Measurements from ENCODE around the gene ARFGEF3. TPM values are rescaled to one million over a fixed set of nuclear protein-coding genes. Genes with fewer than 3 reads are reported as not detected.

ARFGEF3 gene
- total RNA-seq, 2 donors from 2014 or later = 1.1 to 1.4 TPM

DNA sequence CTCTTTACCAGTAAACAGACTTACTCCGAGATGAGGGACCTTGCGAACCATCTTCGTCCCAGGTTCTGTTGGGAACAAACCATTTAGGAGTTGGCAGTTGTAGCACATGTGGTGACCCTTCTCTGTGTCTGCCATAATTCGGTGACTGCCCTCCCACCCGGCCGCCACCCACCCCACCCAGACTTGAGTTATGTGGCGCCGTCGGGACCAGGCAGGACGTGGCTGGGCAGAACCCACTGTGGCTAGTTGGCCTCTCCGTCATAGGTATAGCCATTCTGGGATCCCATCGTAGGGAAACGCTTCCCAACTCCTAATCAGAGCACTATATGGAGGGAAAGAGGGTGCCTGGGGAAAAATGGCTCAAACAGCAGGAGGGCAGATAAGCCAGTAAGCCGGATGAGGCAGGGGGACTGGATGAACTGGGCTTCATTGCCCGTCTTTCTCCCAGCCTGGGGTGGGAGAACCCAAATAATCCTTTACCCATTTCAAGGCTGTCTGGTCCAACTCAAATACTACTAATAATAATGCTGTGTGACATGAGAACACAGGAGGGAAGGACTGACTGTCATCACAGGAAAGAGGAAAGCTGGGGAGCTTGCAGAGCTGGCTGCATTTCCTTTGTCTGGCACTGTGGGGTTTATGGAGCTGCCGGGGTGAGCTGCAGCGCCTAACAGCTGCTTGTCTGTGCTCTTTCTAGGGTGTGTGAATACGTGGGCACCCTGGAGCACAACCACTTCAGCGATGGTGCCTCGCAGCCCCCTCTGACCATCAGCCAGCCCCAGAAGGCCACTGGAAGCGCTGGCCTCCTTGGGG, 129.5 kb downstream of the ARFGEF3 start:
- no peak overlapping the region for H3K4me3 ChIP-seq
- H3K9me3 ChIP-seq = no peaks in the 10 kb centered on the region
- TF ChIP-seq, protein P1, sequence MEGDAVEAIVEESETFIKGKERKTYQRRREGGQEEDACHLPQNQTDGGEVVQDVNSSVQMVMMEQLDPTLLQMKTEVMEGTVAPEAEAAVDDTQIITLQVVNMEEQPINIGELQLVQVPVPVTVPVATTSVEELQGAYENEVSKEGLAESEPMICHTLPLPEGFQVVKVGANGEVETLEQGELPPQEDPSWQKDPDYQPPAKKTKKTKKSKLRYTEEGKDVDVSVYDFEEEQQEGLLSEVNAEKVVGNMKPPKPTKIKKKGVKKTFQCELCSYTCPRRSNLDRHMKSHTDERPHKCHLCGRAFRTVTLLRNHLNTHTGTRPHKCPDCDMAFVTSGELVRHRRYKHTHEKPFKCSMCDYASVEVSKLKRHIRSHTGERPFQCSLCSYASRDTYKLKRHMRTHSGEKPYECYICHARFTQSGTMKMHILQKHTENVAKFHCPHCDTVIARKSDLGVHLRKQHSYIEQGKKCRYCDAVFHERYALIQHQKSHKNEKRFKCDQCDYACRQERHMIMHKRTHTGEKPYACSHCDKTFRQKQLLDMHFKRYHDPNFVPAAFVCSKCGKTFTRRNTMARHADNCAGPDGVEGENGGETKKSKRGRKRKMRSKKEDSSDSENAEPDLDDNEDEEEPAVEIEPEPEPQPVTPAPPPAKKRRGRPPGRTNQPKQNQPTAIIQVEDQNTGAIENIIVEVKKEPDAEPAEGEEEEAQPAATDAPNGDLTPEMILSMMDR (IDR thresholded peaks at IDR 0.05) = no peak
- no peak for ATAC-seq (ENCODE audit: insufficient number of reproducible peaks, low FRiP score, low read depth)
- H3K27ac ChIP-seq = no peak overlapping the region
- no peaks in the 10 kb centered on the region for H3K36me3 ChIP-seq
- DNase-seq (ENCODE audit: low spot score) = no peak
- no peaks in the 10 kb centered on the region for H3K27me3 ChIP-seq (replicated peaks; ENCODE audit: insufficient read depth)
- no peaks in the 10 kb centered on the region for H3K4me1 ChIP-seq (ENCODE audit: control insufficient read depth in 1 of 2, low read depth in 2 of 2)

- no peaks in the 10 kb centered on the region for H3K9me3 ChIP-seq
- no peak for DNase-seq (ENCODE audit: low spot score)
- no peak overlapping the region for H3K4me3 ChIP-seq
- H3K4me1 ChIP-seq (ENCODE audit: control insufficient read depth in 1 of 2, low read depth in 2 of 2) = no peaks in the 10 kb centered on the region
- ATAC-seq (ENCODE audit: insufficient number of reproducible peaks, low FRiP score, low read depth) = no peak
- TF ChIP-seq, protein P1 (IDR thresholded peaks at IDR 0.05) = no peak
- H3K27ac ChIP-seq = no peak overlapping the region
- H3K36me3 ChIP-seq = no peaks in the 10 kb centered on the region
- H3K27me3 ChIP-seq (replicated peaks; ENCODE audit: insufficient read depth) = no peaks in the 10 kb centered on the region
Observed at GRCh38 chr6:138291849-138292181, 130.1 kb downstream of the ARFGEF3 start.

GRCh38 chr6:138292482-138292881, 130.7 kb downstream of the ARFGEF3 start:
- no peak overlapping the region for H3K27ac ChIP-seq
- H3K4me3 ChIP-seq = no peak overlapping the region
- TF ChIP-seq, protein P1 (IDR thresholded peaks at IDR 0.05) = no peak
- ATAC-seq (ENCODE audit: insufficient number of reproducible peaks, low FRiP score, low read depth) (no peak), DNase-seq (ENCODE audit: low spot score) (no peak)
- H3K4me1 ChIP-seq (ENCODE audit: control insufficient read depth in 1 of 2, low read depth in 2 of 2) = no peaks in the 10 kb centered on the region
- H3K9me3 ChIP-seq = no peaks in the 10 kb centered on the region
- no peaks in the 10 kb centered on the region for H3K27me3 ChIP-seq (replicated peaks; ENCODE audit: insufficient read depth)
- H3K36me3 ChIP-seq = no peaks in the 10 kb centered on the region

DNA sequence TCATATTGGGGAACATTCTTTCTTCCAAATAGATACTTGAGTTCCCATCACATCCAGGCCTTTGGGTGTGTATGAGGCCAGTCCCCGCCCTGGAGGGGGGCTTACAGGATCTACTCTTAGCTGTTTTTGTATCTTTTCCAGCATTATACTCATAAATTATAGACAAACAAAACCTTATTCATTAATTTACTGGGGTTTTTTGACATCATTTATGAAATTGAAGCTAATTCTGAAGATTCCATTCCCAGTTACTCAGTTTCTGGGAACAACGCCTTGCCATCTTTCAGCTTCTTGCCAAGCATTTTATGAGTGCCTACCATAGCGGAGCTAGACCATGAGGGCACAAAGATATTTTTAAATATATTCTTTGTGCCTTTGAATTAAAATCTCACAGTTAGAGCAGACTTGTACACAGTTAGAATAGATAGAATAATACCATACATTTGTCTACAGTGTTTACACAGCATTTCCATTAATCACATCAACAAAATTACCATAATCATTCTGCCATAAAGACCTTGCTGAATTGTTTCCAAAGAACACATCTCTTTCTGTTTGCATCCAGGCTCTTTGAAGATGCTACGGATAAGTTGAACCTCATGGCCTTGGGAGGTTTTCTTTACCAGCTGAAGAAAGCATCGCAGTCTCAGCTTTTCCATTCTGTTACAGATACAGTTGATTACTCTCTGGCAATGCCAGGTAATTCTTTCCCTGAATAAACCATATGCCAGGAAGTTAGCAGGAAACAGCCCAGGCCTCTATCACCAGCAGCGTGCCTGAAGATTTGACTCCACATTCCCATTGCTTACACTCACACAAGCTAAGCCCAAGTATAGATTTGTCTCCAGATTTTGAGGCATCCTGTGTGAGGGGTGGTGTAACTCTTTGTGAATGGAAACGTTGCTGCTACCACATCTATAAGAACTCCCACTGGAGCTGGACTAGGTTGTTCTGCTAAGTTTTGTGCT, 132.0 kb downstream of the ARFGEF3 start:
- Histone ChIP-seq H3K27ac (no peak overlapping the region), H3K4me3 (no peak overlapping the region), H3K27me3 (replicated peaks; ENCODE audit: insufficient read depth) (no peaks in the 10 kb centered on the region), H3K9me3 (no peaks in the 10 kb centered on the region), H3K36me3 (no peaks in the 10 kb centered on the region), H3K4me1 (ENCODE audit: control insufficient read depth in 1 of 2, low read depth in 2 of 2) (no peaks in the 10 kb centered on the region)
- ATAC-seq (ENCODE audit: insufficient number of reproducible peaks, low FRiP score, low read depth) (no peak), DNase-seq (ENCODE audit: low spot score) (no peak)
- TF ChIP-seq, protein P1 (IDR thresholded peaks at IDR 0.05) = no peak

DNA sequence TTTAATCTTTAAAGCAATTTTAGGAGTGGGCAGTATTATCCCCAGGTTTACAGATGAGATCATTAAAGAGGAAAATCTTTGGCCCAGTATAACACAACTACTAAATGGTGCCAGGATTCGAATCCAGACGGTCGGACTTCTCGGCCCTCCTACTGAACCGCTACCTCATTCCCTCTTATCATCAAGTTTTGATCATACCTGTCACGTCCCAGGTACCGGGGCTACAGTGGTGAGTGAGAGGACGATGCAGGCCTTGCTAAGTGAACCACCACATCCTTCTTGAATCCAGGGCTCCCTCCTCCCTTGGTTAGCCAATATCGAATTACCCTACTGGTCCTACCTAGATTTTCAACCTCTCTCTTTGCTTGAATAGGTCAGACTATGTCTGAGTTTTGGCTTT, 134.6 kb downstream of the ARFGEF3 start:
- Histone ChIP-seq H3K9me3 (no peaks in the 10 kb centered on the region), H3K27me3 (replicated peaks; ENCODE audit: insufficient read depth) (no peaks in the 10 kb centered on the region), H3K4me1 (ENCODE audit: control insufficient read depth in 1 of 2, low read depth in 2 of 2) (no peaks in the 10 kb centered on the region), H3K4me3 (no peak overlapping the region), H3K27ac (no peak overlapping the region), H3K36me3 (no peaks in the 10 kb centered on the region)
- ATAC-seq (ENCODE audit: insufficient number of reproducible peaks, low FRiP score, low read depth) (no peak), DNase-seq (ENCODE audit: low spot score) (no peak)
- TF ChIP-seq, protein P1 (IDR thresholded peaks at IDR 0.05) = no peak

Measured in thoracic aorta (tissue), 2 donors.